Activated naive CD8-positive, alpha-beta T cell treated with anti-CD3 and anti-CD28 coated beads, Interleukin-2, amount 10 ng/mL, durations not matched to agents 7 days and 5 days (primary cell): Measurements from ENCODE around the gene ADGRG2. TPM values are rescaled to one million over a fixed set of nuclear protein-coding genes. Genes with fewer than 3 reads are reported as not detected.
"Not testable (repeated sequence)": the region's sequence is repeated elsewhere in the genome, so short reads cannot be mapped to it uniquely, and the experiment has no call there.

ENCODE experiments used
- ATAC-seq: fragments of 150-1000 bp; cut with Tn5 transposase; one replicate; pipeline ENCODE4 v1.10.0; 2021; ENCODE audit warnings: low read depth, moderate library complexity
- POLR2A ChIA-PET: fragments of 350-600 bp; sonication (Branson Sonifier 250); formaldehyde crosslinking; loops from one replicate; lab custom pipeline; 2021; ENCODE audit warnings: antibody characterized with exemption; lab: Charles Lee
- DNase-seq: peaks from one replicate; pipeline ENCODE4 v3.0.0; 2021
- H3K27ac Mint-ChIP-seq: one replicate; pipeline ENCODE4 v1.8.0; 2022; ENCODE audit warnings: mild to moderate bottlenecking, mixed read lengths
- H3K27me3 Mint-ChIP-seq: one replicate; pipeline ENCODE4 v1.8.0; 2022; ENCODE audit warnings: mild to moderate bottlenecking, moderate library complexity, mixed read lengths
- H3K36me3 Mint-ChIP-seq: one replicate; pipeline ENCODE4 v1.8.0; 2021; ENCODE audit warnings: mild to moderate bottlenecking, mixed read lengths
- H3K4me1 Mint-ChIP-seq: one replicate; pipeline ENCODE4 v1.8.0; 2021; ENCODE audit warnings: mixed read lengths
- H3K4me3 Mint-ChIP-seq: one replicate; pipeline ENCODE4 v1.8.0; 2022; ENCODE audit warnings: mild to moderate bottlenecking, moderate library complexity, mixed read lengths
- H3K9me3 Mint-ChIP-seq: one replicate; pipeline ENCODE4 v1.8.0; 2021; ENCODE audit warnings: mixed read lengths
- total RNA-seq, 2 experiments: library from RNA; stranded (reverse); gene quantifications; one replicate each; pipeline ENCODE4 v1.2.3, GENCODE V29; 2021

ADGRG2 gene
- total RNA-seq, 2 experiments from 2014 or later, result not detected

DNA sequence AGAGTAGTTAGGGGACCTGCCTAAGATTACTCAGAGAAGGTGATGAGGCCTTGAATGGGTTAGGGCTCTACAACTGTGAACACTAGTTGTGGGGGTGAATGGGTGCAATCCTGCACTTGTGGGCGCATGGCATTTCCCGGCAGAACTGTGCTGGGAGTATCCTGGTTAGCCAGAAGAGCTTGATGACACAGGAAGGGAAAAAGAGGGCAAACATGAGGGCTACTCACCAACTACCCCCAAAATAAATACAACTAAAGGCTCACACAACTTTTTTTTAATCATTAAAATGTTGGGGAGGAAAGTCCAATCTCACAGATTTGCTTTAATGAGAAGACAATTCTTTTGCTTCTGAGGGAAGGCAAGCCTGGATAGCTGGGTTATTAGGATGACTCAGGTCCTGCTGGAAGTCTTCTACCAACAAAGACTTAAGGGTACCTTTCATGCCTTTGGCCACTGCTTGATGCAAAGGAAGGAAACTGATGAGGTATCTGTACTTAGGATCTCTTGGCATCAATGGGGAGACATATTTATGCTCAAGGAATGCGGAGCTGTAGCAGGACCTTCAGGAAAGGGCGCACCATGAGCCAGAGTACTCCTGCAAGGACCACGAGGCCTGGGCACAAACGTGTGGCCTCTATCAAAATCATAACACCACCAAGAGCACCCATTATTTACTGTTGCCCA, 141.0 kb downstream of the ADGRG2 start:
- no peak for DNase-seq
- ATAC-seq, result no peak
- Mint-ChIP-seq H3K36me3 (no peaks in the 10 kb centered on the region), H3K27me3 (no peaks in the 10 kb centered on the region), H3K9me3 (no peaks in the 10 kb centered on the region), H3K27ac (no peak overlapping the region), H3K4me1 (peaks cover 10% of the 10 kb centered on the region), H3K4me3 (no peak overlapping the region)
- POLR2A ChIA-PET, result interaction anchor here (0.8 kb wide), 1 partner anchor 38 kb away, joined by 3 read pairs; no protein-coding TSS in a partner anchor

GRCh38 chrX:18980262-18980661, 142.0 kb downstream of the ADGRG2 start:
- not testable (repeated sequence) for H3K4me3 Mint-ChIP-seq, ATAC-seq, H3K36me3 Mint-ChIP-seq, H3K9me3 Mint-ChIP-seq, H3K4me1 Mint-ChIP-seq, DNase-seq, H3K27me3 Mint-ChIP-seq, H3K27ac Mint-ChIP-seq
- POLR2A ChIA-PET, result interaction anchor here (0.8 kb wide), 1 partner anchor 37 kb away, joined by 3 read pairs; no protein-coding TSS in a partner anchor

GRCh38 chrX:18974993-18975392, 147.3 kb downstream of the ADGRG2 start:
- H3K9me3 Mint-ChIP-seq, result no peaks in the 10 kb centered on the region
- DNase-seq (no peak), ATAC-seq (no peak)
- H3K4me1 Mint-ChIP-seq, result peaks cover 2% of the 10 kb centered on the region
- no peaks in the 10 kb centered on the region for H3K27me3 Mint-ChIP-seq
- POLR2A ChIA-PET, result no interaction called here
- peaks cover 5% of the 10 kb centered on the region for H3K36me3 Mint-ChIP-seq
- H3K4me3 Mint-ChIP-seq, result no peak overlapping the region
- no peak overlapping the region for H3K27ac Mint-ChIP-seq

- ATAC-seq (no peak), DNase-seq (no peak)
- H3K9me3 Mint-ChIP-seq, result no peaks in the 10 kb centered on the region
- peaks cover 2% of the 10 kb centered on the region for H3K4me1 Mint-ChIP-seq
- no peak overlapping the region for H3K27ac Mint-ChIP-seq
- no peak overlapping the region for H3K4me3 Mint-ChIP-seq
- no peaks in the 10 kb centered on the region for H3K27me3 Mint-ChIP-seq
- peaks cover 5% of the 10 kb centered on the region for H3K36me3 Mint-ChIP-seq
- POLR2A ChIA-PET, result no interaction called here
Measured at GRCh38 chrX:18973527-18974192, 148.6 kb downstream of the ADGRG2 start.

DNA sequence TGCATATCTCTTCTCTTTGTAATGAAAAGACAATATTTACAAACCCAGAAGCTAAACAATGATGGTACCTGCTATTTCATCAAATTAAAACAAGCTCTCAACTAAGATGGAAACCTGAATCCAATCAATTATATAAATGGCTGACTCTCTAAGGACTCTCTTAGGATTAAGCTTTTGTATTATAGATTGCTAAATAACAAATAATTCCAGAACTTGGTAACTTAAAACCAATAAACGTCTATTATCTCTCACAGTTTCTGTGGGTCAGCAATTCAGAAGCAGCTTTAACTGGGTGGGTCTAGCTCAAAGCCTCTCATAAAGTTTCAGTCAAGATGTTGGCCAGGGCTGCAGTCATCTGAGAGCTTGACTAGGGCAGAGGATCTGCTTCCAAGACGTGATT, 150.8 kb downstream of the ADGRG2 start:
- DNase-seq (no peak), ATAC-seq (no peak)
- Mint-ChIP-seq H3K9me3 (no peaks in the 10 kb centered on the region), H3K27ac (no peak overlapping the region), H3K36me3 (peaks cover 5% of the 10 kb centered on the region), H3K27me3 (no peaks in the 10 kb centered on the region), H3K4me3 (no peak overlapping the region), H3K4me1 (peaks cover 2% of the 10 kb centered on the region)
- POLR2A ChIA-PET, result no interaction called here

DNA sequence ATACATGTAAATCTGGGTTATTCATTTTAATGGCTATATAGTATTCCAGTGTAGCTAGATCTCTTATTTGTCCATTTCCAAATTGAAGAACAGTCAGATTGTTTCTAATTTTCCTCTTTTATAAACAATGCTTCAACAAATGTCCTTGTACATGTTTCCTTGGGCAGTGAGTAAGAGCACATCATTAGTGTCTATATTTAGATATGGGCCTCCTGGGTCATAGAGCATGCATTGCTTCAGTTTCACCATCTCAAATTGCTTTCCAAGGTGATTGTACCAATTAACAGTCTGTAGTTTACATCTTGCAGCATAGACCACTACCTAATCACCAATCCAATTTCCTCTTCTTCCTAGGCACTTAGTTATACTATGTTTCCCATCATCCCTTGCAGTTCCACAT, 151.8 kb downstream of the ADGRG2 start:
- Mint-ChIP-seq H3K27me3 (no peaks in the 10 kb centered on the region), H3K36me3 (peaks cover 3% of the 10 kb centered on the region), H3K4me1 (peaks cover 2% of the 10 kb centered on the region), H3K27ac (no peak overlapping the region), H3K4me3 (no peak overlapping the region), H3K9me3 (no peaks in the 10 kb centered on the region)
- POLR2A ChIA-PET, result no interaction called here
- ATAC-seq (no peak), DNase-seq (no peak)

- no peaks in the 10 kb centered on the region for H3K36me3 Mint-ChIP-seq
- H3K4me1 Mint-ChIP-seq, result peaks cover 7% of the 10 kb centered on the region
- DNase-seq (no peak), ATAC-seq (no peak)
- H3K4me3 Mint-ChIP-seq, result no peak overlapping the region
- POLR2A ChIA-PET, result no interaction called here
- H3K27ac Mint-ChIP-seq, result no peak overlapping the region
- H3K9me3 Mint-ChIP-seq, result no peaks in the 10 kb centered on the region
- H3K27me3 Mint-ChIP-seq, result no peaks in the 10 kb centered on the region
Measured at GRCh38 chrX:18966624-18967023, 155.6 kb downstream of the ADGRG2 start.

DNA sequence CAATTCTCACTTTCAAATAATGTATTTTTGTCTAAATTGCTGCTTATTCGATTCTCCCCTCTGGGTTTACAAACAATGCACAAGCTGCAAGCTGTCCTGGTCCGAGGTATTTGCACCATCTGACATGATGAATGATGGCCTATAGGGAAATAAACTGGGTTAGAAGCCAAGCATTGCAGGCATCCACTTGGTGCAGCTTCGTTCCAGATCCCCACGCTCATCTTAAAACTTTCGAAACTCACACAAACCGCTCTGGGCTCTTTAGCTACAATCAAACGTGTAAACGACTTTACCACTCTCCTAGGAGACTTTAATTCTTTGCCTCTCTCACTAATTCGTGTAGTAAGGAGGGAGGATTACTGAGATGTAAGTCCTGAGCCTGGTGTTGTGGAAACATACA, 157.4 kb downstream of the ADGRG2 start:
- H3K36me3 Mint-ChIP-seq, result no peaks in the 10 kb centered on the region
- DNase-seq, result no peak
- H3K4me1 Mint-ChIP-seq, result peaks cover 11% of the 10 kb centered on the region
- POLR2A ChIA-PET, result no interaction called here
- no peaks in the 10 kb centered on the region for H3K9me3 Mint-ChIP-seq
- no peak overlapping the region for H3K4me3 Mint-ChIP-seq
- no peaks in the 10 kb centered on the region for H3K27me3 Mint-ChIP-seq
- H3K27ac Mint-ChIP-seq, result no peak overlapping the region
- no peak for ATAC-seq

GRCh38 chrX:18964026-18964425, 158.2 kb downstream of the ADGRG2 start:
- POLR2A ChIA-PET, result no interaction called here
- ATAC-seq (no peak), DNase-seq (no peak)
- Mint-ChIP-seq H3K4me3 (no peak overlapping the region), H3K27ac (peak overlapping the region; percentile 14), H3K4me1 (peaks cover 11% of the 10 kb centered on the region), H3K36me3 (no peaks in the 10 kb centered on the region), H3K9me3 (no peaks in the 10 kb centered on the region), H3K27me3 (no peaks in the 10 kb centered on the region)

DNA sequence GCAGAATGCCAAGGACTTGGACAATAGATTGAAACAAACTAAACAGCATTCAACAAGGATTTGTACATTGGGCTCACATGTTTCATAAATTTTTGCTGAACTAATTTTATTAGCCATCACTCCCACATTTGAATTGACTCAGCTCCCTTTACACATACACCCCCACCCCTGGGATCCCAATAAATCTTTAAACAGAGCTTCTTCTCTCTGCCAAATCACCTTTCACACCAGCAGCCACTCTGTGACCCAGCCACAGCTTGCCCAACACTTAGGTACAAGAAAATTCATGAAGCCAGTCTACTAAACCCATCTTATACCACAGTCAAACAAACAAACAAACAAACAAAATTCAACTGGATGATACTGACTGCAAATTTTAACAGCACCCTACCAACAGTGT, 159.9 kb downstream of the ADGRG2 start:
- DNase-seq (no peak), ATAC-seq (no peak)
- Mint-ChIP-seq H3K9me3 (no peaks in the 10 kb centered on the region), H3K36me3 (no peaks in the 10 kb centered on the region), H3K27me3 (no peaks in the 10 kb centered on the region), H3K27ac (no peak overlapping the region), H3K4me3 (no peak overlapping the region), H3K4me1 (peaks cover 11% of the 10 kb centered on the region)
- POLR2A ChIA-PET, result no interaction called here

DNA sequence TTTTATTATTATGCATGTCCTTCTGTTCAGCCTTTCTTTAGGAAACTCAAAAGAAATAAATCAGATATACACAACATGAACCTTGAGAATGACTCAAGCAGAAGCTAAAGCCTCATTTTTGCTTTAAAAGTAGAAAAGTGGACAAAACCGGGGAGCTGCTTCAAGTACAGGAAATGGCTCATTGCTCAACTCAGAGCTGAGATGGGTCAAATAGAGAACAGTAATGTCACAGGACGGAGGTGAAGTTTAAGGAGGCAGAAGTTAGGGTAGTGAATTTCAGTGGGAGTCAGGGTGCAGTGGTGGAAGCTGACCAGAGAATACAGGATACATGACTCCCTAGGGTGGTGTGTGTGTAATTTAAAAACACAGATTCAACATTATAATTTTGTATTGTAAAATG, 160.6 kb downstream of the ADGRG2 start:
- ATAC-seq, result no peak
- Mint-ChIP-seq H3K27ac (no peak overlapping the region), H3K27me3 (no peaks in the 10 kb centered on the region), H3K9me3 (no peaks in the 10 kb centered on the region), H3K4me1 (peaks cover 11% of the 10 kb centered on the region), H3K36me3 (no peaks in the 10 kb centered on the region), H3K4me3 (no peak overlapping the region)
- DNase-seq, result no peak
- POLR2A ChIA-PET, result no interaction called here

GRCh38 chrX:18956303-18957032, 165.8 kb downstream of the ADGRG2 start:
- no peak for DNase-seq
- Mint-ChIP-seq H3K4me1 (peaks cover 6% of the 10 kb centered on the region), H3K9me3 (no peaks in the 10 kb centered on the region), H3K27ac (no peak overlapping the region), H3K36me3 (no peaks in the 10 kb centered on the region), H3K4me3 (no peak overlapping the region), H3K27me3 (no peaks in the 10 kb centered on the region)
- POLR2A ChIA-PET, result no interaction called here
- no peak for ATAC-seq

DNA sequence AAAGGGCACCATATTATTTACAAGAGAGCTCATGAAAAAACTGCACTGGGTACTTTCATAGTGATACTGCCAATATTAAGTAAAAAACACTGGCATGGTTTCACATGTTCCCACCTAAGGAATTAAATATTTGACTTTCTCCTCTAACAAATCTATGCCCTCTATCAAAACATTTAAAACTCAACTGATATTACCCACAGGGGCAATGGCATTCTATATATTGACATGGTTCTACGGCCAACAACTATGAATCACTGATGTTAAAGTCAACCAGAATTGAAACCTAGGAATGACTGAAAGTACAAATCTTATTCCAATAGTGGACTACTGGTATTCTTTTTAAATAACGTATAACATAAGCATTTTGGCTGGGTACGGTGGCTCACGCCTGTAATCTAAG, 166.6 kb downstream of the ADGRG2 start:
- DNase-seq (no peak), ATAC-seq (no peak)
- POLR2A ChIA-PET, result no interaction called here
- Mint-ChIP-seq H3K4me3 (no peak overlapping the region), H3K27ac (no peak overlapping the region), H3K36me3 (no peaks in the 10 kb centered on the region), H3K9me3 (no peaks in the 10 kb centered on the region), H3K27me3 (no peaks in the 10 kb centered on the region), H3K4me1 (peaks cover 6% of the 10 kb centered on the region)

- Mint-ChIP-seq H3K4me1 (peaks cover 3% of the 10 kb centered on the region), H3K9me3 (no peaks in the 10 kb centered on the region), H3K27me3 (no peaks in the 10 kb centered on the region), H3K4me3 (no peak overlapping the region), H3K36me3 (peaks cover 2% of the 10 kb centered on the region), H3K27ac (no peak overlapping the region)
- ATAC-seq (no peak), DNase-seq (no peak)
- POLR2A ChIA-PET, result no interaction called here
Measured at GRCh38 chrX:18951032-18951431, 171.2 kb downstream of the ADGRG2 start.
